Natural killer cell (primary cell): ENCODE results near the gene DNAL4. TPM values are rescaled to one million over a fixed set of nuclear protein-coding genes. Genes with fewer than 3 reads are reported as not detected.

Experiments
- ATAC-seq, 3 donors: fragments of 150-1000 bp in 2 of 3; fragments of 200-7000 bp in 1 of 3; cut with Tn5 transposase; 1 replicate in 1 of 3; 2 replicates in 2 of 3; pipeline ENCODE4 v1.10.0; 2021; ENCODE audit warnings: mild to moderate bottlenecking in 2 of 3, moderate library complexity in 2 of 3
- DNase-seq, 2 donors: peaks; one replicate each; pipeline versions ENCODE4 v3.0.0 to v3.0.0-alpha.2; 2013 to 2021; ENCODE audit warnings: mixed read lengths in 1 of 2
- H3K27ac ChIP-seq: one replicate; pipeline ENCODE4 v1.5.1; 2013; ENCODE audit warnings: mild to moderate bottlenecking, low read length
- H3K27me3 ChIP-seq: one replicate; pipeline ENCODE4 v1.6.1; 2013; ENCODE audit warnings: low read length; ENCODE audit not compliant: control insufficient read depth, insufficient read depth
- H3K36me3 ChIP-seq: one replicate; pipeline ENCODE4 v1.6.1; 2013; ENCODE audit warnings: low read length; ENCODE audit not compliant: control insufficient read depth, insufficient read depth
- H3K4me1 ChIP-seq: one replicate; pipeline ENCODE4 v1.6.1; 2013; ENCODE audit warnings: low read length; ENCODE audit not compliant: control insufficient read depth, insufficient read depth
- H3K4me3 ChIP-seq: one replicate; pipeline ENCODE4 v1.5.1; 2013; ENCODE audit warnings: low read length
- H3K9me3 ChIP-seq: one replicate; pipeline ENCODE4 v1.6.1; 2013; ENCODE audit warnings: low read length; ENCODE audit not compliant: control insufficient read depth, insufficient read depth
- H3K27ac Mint-ChIP-seq, 2 donors: one replicate each; pipeline ENCODE4 v1.8.0; 2022; ENCODE audit warnings: mild to moderate bottlenecking in 2 of 2, mixed read lengths in 2 of 2, moderate library complexity in 1 of 2
- H3K27me3 Mint-ChIP-seq, 2 donors: one replicate each; pipeline ENCODE4 v1.8.0; 2022; ENCODE audit warnings: low read depth in 2 of 2, mixed read lengths in 2 of 2
- H3K36me3 Mint-ChIP-seq: one replicate; pipeline ENCODE4 v1.8.0; 2022; ENCODE audit warnings: mixed read lengths
- H3K4me1 Mint-ChIP-seq, 2 donors: one replicate each; pipeline ENCODE4 v1.8.0; 2022; ENCODE audit warnings: mixed read lengths in 2 of 2
- H3K4me3 Mint-ChIP-seq: one replicate; pipeline ENCODE4 v1.8.0; 2022; ENCODE audit warnings: mild to moderate bottlenecking, moderate library complexity, mixed read lengths
- H3K9me3 Mint-ChIP-seq, 2 donors: one replicate each; pipeline ENCODE4 v1.8.0; 2022; ENCODE audit warnings: mixed read lengths in 2 of 2
- CTCF ChIP-seq: fragments of 200-600 bp; IDR thresholded peaks from one replicate; pipeline ENCODE4 v1.8.0; 2022; ENCODE audit warnings: antibody characterized with exemption
- WGBS: methylation state at CpG from one replicate; pipeline ENCODE4 v1.1.7; 2013; ENCODE audit warnings: missing lambda C conversion rate; ENCODE audit not compliant: insufficient coverage; 5-methylcytosine and 5-hydroxymethylcytosine counted together
- intact Hi-C: fragments of 100-400 bp; cut with micrococcal nuclease; formaldehyde crosslinking; loops from one replicate; pipeline ENCODE4 v1.14.2; 2022
- total RNA-seq, 4 donors: library from RNA; stranded (reverse); fragments of 120-200 nt in 1 of 4; gene quantifications; one replicate each; pipeline versions ENCODE4 v1.2.3 to v1.2.4, GENCODE V29; 2013 to 2022

Gene DNAL4, protein sequence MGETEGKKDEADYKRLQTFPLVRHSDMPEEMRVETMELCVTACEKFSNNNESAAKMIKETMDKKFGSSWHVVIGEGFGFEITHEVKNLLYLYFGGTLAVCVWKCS
- total RNA-seq, result 1 to 10 TPM; 5.4 to 9.8 (median 6.2) TPM
- total RNA-seq (2013), result 13.4 TPM

- H3K27ac Mint-ChIP-seq, result peak within 1 kb of the TSS; percentile 87 to 93
- no peaks in the 10 kb centered on the region for H3K9me3 ChIP-seq
- ATAC-seq, result peak; percentile 94 to 98 (median 97)
- DNase-seq, result peak; percentile 84 to 97
- peaks cover 13 to 26% of the 10 kb centered on the region in 2 donors for H3K4me1 Mint-ChIP-seq
- H3K27ac ChIP-seq, result peak within 1 kb of the TSS; percentile 61
- H3K27me3 ChIP-seq, result no peaks in the 10 kb centered on the region
- intact Hi-C loops, result loop anchor here (5.0 kb wide), 1 partner anchor 37 kb away; the partner anchor contains the start of gene SUN2
- peaks cover 2% of the 10 kb centered on the region for H3K36me3 ChIP-seq
- peaks cover 21 to 27% of the 10 kb centered on the region in 2 donors for H3K27me3 Mint-ChIP-seq
- peaks cover 12% of the 10 kb centered on the region for H3K4me1 ChIP-seq
- peak within 1 kb of the TSS; percentile 60 for H3K4me3 ChIP-seq
- peak within 1 kb of the TSS; percentile 94 for H3K4me3 Mint-ChIP-seq
- H3K36me3 Mint-ChIP-seq, result no peaks in the 10 kb centered on the region
- no peaks in the 10 kb centered on the region for H3K9me3 Mint-ChIP-seq
- TF ChIP-seq CTCF, result no peak
- under 1% methylated on average over 47 of the region's 47 CpGs for WGBS
These were observed at the start of gene DNAL4 for GRCh38 chr22:38793721-38794466. Gene DNAL4 (minus strand): TSS chr22:38794143. CDS start chr22:38782731, 11,412 bp downstream.

- Histone ChIP-seq H3K9me3 (no peaks in the 10 kb centered on the region), H3K27ac (no peak overlapping the region), H3K27me3 (no peaks in the 10 kb centered on the region), H3K36me3 (no peaks in the 10 kb centered on the region), H3K4me3 (no peak overlapping the region), H3K4me1 (peaks cover 19% of the 10 kb centered on the region)
- no peaks in the 10 kb centered on the region for H3K9me3 Mint-ChIP-seq
- intact Hi-C loops, result no loop called here
- DNase-seq (peak; percentile 56 to 84), ATAC-seq (peak; percentile 86 to 87 (median 87))
- H3K27ac Mint-ChIP-seq, result peak overlapping the region in 1 of 2 donors; percentile 77
- H3K4me1 Mint-ChIP-seq, result peaks cover 14 to 30% of the 10 kb centered on the region in 2 donors
- peaks cover 0 to 29% of the 10 kb centered on the region in 2 donors for H3K27me3 Mint-ChIP-seq
- 1% methylated on average over 68 of the region's 68 CpGs for WGBS
- no peaks in the 10 kb centered on the region for H3K36me3 Mint-ChIP-seq
- peak overlapping the region; percentile 40 for H3K4me3 Mint-ChIP-seq
- no peak for TF ChIP-seq CTCF
These were observed 49.3 kb upstream of the DNAL4 start for GRCh38 chr22:38843201-38843656.

GRCh38 chr22:38842512-38843200, 48.7 kb upstream of the DNAL4 start:
- peaks cover 19% of the 10 kb centered on the region for H3K4me1 ChIP-seq
- no peaks in the 10 kb centered on the region for H3K36me3 ChIP-seq
- TF ChIP-seq CTCF, result no peak
- no peak overlapping the region for H3K27ac ChIP-seq
- no peaks in the 10 kb centered on the region for H3K36me3 Mint-ChIP-seq
- peak overlapping the region; percentile 43 to 77 for H3K27ac Mint-ChIP-seq
- peaks cover 0 to 29% of the 10 kb centered on the region in 2 donors for H3K27me3 Mint-ChIP-seq
- peak overlapping the region; percentile 87 for H3K4me3 Mint-ChIP-seq
- H3K4me3 ChIP-seq, result no peak overlapping the region
- WGBS, result 25% methylated on average over 32 of the region's 34 CpGs
- ATAC-seq (no peak), DNase-seq (no peak)
- H3K9me3 Mint-ChIP-seq, result no peaks in the 10 kb centered on the region
- intact Hi-C loops, result no loop called here
- H3K4me1 Mint-ChIP-seq, result peaks cover 14 to 30% of the 10 kb centered on the region in 2 donors
- no peaks in the 10 kb centered on the region for H3K9me3 ChIP-seq
- H3K27me3 ChIP-seq, result no peaks in the 10 kb centered on the region
